Mucosa of descending colon (tissue), 3 donors: ENCODE measurements around the gene GALNS. TPM values are rescaled to one million over a fixed set of nuclear protein-coding genes. Genes with fewer than 3 reads are reported as not detected.

Experiments used
- ATAC-seq: fragments of 200-7000 bp; cut with Tn5 transposase; one replicate; pipeline ENCODE4 v1.9.1; 2020; ENCODE audit warnings: mild to moderate bottlenecking, moderate library complexity
- DNase-seq, 3 donors: peaks; one replicate each; pipeline ENCODE4 v3.0.0-alpha.2; 2020
- H3K36me3 ChIP-seq: fragments of 200-600 bp; one replicate; pipeline ENCODE4 v1.8.0; 2021; ENCODE audit warnings: low read depth, mild to moderate bottlenecking
- H3K4me1 ChIP-seq: fragments of 200-600 bp; one replicate; pipeline ENCODE4 v1.8.0; 2021; ENCODE audit warnings: low read depth, mild to moderate bottlenecking
- H3K4me3 ChIP-seq: fragments of 200-600 bp; one replicate; pipeline ENCODE4 v1.8.0; 2021; ENCODE audit warnings: mild to moderate bottlenecking
- H3K9me3 ChIP-seq: fragments of 200-600 bp; one replicate; pipeline ENCODE4 v1.8.0; 2021; ENCODE audit warnings: mild to moderate bottlenecking
- CTCF ChIP-seq: fragments of 200-600 bp; IDR thresholded peaks from one replicate; pipeline ENCODE4 v1.8.0; 2022; ENCODE audit warnings: antibody characterized with exemption, mild to moderate bottlenecking
- intact Hi-C, 2 donors: fragments of 100-400 bp; cut with DNase I in 1 of 2; cut with micrococcal nuclease in 1 of 2; formaldehyde crosslinking; loops; one replicate each; pipeline versions ENCODE4 v1.11.0 to v1.11.1; 2022; cut with DNase I, micrococcal nuclease
- total RNA-seq, 3 donors: library from RNA; stranded (reverse); fragmentation: NEBNext Ultra II Directional in 2 of 3; extraction: Animal tissue kit (Norgen Biotek cat#: 25700) in 2 of 3; gene quantifications; one replicate each; pipeline versions ENCODE4 v1.2.1 to v1.2.4, GENCODE V29; 2021 to 2023
- donor health status: DM: no; HTN: no; CAD: no; lungs with moderate emphysema.
- donor health status: DM: no; HTN: no; CAD: no.
- donor health status: DM: no; HTN: yes; CAD: no.

GALNS gene
- total RNA-seq, 3 donors from 2014 or later = 37.4 to 65.3 (median 44.0) TPM

GRCh38 chr16:88816736-88817535 lies 39.8 kb downstream of the GALNS start:
- Histone ChIP-seq H3K4me1 (peaks cover 11% of the 10 kb centered on the region), H3K4me3 (no peak overlapping the region), H3K36me3 (no peaks in the 10 kb centered on the region), H3K9me3 (no peaks in the 10 kb centered on the region)
- DNase-seq (no peak), ATAC-seq (no peak)
- intact Hi-C loops = no loop called here
- no peak for TF ChIP-seq CTCF

GRCh38 chr16:88815901-88816589 lies 40.7 kb downstream of the GALNS start:
- H3K9me3 ChIP-seq = no peaks in the 10 kb centered on the region
- DNase-seq = peak; percentile 58 to 73 (median 63)
- H3K4me1 ChIP-seq = peaks cover 13% of the 10 kb centered on the region
- H3K4me3 ChIP-seq = no peak overlapping the region
- intact Hi-C loops = no loop called here
- peak; percentile 76 for TF ChIP-seq CTCF
- no peak for ATAC-seq
- H3K36me3 ChIP-seq = no peaks in the 10 kb centered on the region

- Histone ChIP-seq H3K4me3 (no peak overlapping the region), H3K4me1 (peaks cover 21% of the 10 kb centered on the region), H3K9me3 (no peaks in the 10 kb centered on the region), H3K36me3 (no peaks in the 10 kb centered on the region)
- intact Hi-C loops = no loop called here
- ATAC-seq = no peak
- DNase-seq = peak in 1 of 3 donors; percentile 39
- no peak for TF ChIP-seq CTCF
Measured at GRCh38 chr16:88815227-88815626, 41.5 kb downstream of the GALNS start.

GRCh38 chr16:88814144-88814502 lies 42.6 kb downstream of the GALNS start:
- DNase-seq = no peak
- H3K36me3 ChIP-seq = no peaks in the 10 kb centered on the region
- intact Hi-C loops = no loop called here
- H3K4me1 ChIP-seq = peaks cover 25% of the 10 kb centered on the region
- ATAC-seq = no peak
- no peak for TF ChIP-seq CTCF
- H3K9me3 ChIP-seq = no peaks in the 10 kb centered on the region
- H3K4me3 ChIP-seq = no peak overlapping the region

- intact Hi-C loops = no loop called here
- TF ChIP-seq CTCF = no peak
- Histone ChIP-seq H3K4me3 (no peak overlapping the region), H3K9me3 (no peaks in the 10 kb centered on the region), H3K4me1 (peaks cover 25% of the 10 kb centered on the region), H3K36me3 (no peaks in the 10 kb centered on the region)
- ATAC-seq (peak; percentile 2), DNase-seq (peak in 1 of 3 donors; percentile 46)
Measured at GRCh38 chr16:88813269-88814143, 43.2 kb downstream of the GALNS start.
